HUES48 (cell line): ENCODE data around the gene NRG2.

Experiments used
- H3K27ac ChIP-seq: one replicate; pipeline ENCODE4 v1.7.0; 2013; ENCODE audit warnings: low read depth, low read length, inconsistent platforms
- H3K27me3 ChIP-seq: 2 replicates; pipeline ENCODE4 v1.6.1; 2013; ENCODE audit warnings: mild to moderate bottlenecking, low read length; ENCODE audit not compliant: control insufficient read depth, insufficient read depth
- H3K36me3 ChIP-seq: 2 replicates; pipeline ENCODE4 v1.6.1; 2013; ENCODE audit warnings: low read length; ENCODE audit not compliant: control insufficient read depth, insufficient read depth
- H3K4me1 ChIP-seq: 2 replicates; pipeline ENCODE4 v1.6.1; 2013; ENCODE audit warnings: mild to moderate bottlenecking, low read length; ENCODE audit not compliant: control insufficient read depth, insufficient read depth
- H3K4me3 ChIP-seq: 2 replicates; pipeline ENCODE4 v1.5.1; 2013; ENCODE audit warnings: mild to moderate bottlenecking, low read depth, low read length
- H3K9ac ChIP-seq: 2 replicates; pipeline ENCODE4 v1.6.1; 2013; ENCODE audit warnings: mild to moderate bottlenecking, low read depth, low read length, moderate library complexity
- H3K9me3 ChIP-seq: 2 replicates; pipeline ENCODE4 v1.6.1; 2013; ENCODE audit warnings: low read length; ENCODE audit not compliant: control insufficient read depth, insufficient read depth

NRG2 gene

DNA sequence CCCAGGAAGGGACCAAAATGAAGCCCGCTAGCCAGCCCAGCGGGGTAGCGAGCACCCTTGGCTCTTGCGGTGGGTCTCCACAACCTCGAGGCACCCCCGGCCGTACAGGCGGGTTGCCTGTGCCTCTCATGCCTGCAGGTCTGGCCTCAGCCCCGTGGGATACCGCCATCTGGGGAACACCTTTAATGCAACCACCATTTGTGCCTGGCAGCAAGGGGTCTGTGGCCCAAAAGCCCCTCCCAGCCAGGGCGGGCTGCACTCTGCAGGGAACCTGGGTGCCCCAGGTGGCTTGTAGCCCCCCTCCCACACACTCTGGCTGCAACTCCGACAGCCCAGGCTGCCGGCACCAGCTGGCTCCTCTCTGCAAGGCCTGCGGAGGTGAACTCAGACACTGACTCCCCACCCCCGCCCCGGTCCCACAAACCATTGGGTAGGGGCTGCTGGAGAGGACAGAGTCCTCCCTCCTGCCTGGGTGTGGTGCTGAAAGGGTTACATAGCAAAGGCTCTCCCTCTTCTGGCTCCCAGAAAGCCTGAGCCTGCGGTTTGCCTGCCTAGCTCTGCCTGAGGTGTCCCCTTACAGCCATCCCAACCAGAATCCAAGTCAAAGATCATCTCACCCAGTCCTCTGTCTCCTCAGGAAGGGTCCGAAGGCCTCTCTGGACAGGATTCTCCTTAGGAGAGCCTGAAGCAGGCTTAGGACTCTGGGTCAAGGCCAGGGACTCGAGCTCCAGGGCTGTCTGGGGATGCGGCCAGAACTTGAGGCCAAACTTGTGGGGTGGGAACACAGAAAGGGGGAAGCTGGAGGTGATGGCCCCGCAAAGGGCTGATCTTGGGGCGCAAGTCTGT is 138.1 kb downstream of the NRG2 start:
- peaks cover 79% of the 10 kb centered on the region for H3K27me3 ChIP-seq
- no peak overlapping the region for H3K27ac ChIP-seq
- no peaks in the 10 kb centered on the region for H3K36me3 ChIP-seq
- no peak overlapping the region for H3K9ac ChIP-seq
- peak overlapping the region; percentile 67 for H3K4me3 ChIP-seq
- H3K9me3 ChIP-seq, result no peaks in the 10 kb centered on the region
- H3K4me1 ChIP-seq, result peaks cover 6% of the 10 kb centered on the region; the same call in 1 of the 2 replicates

DNA sequence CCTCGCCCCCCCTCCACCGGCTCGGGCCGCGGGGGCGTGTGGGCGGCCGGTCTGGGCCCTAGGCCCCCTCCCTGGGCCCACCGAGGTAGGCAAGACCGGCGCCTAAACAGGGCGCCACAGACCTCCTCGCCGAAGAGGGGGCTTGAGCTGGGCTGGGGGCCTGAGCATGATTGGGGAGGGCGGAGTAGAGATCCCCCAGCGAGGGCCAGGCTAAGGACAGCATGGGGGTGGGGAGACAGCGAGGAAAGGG is 138.6 kb downstream of the NRG2 start:
- Histone ChIP-seq H3K9ac (no peak overlapping the region), H3K4me1 (peaks cover 6% of the 10 kb centered on the region; the same call in 1 of the 2 replicates), H3K27ac (no peak overlapping the region), H3K4me3 (peak overlapping the region; percentile 67), H3K9me3 (no peaks in the 10 kb centered on the region), H3K27me3 (peaks cover 84% of the 10 kb centered on the region), H3K36me3 (no peaks in the 10 kb centered on the region)

DNA sequence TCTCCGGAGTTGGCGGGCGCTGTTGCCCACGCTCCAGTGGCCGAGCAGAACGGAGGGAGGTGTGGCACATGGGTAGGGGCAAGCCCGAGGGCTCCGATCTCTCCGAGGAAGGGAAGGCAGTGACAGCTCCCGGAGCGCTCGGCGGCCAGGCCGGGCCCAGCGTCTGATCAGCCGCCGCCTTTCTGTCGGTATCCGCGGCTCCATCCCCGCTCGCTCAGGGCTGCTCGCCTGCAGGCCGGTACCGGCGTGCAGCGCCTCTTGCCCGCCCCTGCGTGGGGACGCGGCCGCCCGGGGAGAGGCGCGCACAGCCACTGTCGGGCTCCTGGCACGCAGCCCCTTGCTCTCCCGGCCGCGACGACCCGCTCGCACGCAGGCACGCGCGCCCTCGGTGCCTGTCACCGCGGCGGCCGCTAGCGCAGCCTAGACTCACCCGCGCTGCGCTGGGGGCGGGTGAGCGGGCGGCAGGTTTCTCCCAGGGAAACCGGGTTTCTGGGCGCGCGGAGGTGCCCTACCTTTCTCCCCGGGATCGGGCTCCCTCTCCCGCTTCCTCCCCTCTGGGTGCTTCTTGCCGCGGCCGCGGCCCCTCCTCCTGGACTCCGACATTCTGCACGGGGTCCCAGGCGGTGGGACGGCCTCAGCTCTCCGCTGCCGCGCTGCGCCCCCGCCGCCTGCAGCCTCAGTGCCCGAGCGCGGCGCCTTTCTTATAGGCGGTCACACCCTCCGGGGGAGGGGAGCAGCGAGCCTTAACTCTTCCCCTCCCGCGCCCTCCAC is 139.1 kb downstream of the NRG2 start:
- H3K9ac ChIP-seq, result no peak overlapping the region
- no peaks in the 10 kb centered on the region for H3K36me3 ChIP-seq
- H3K4me1 ChIP-seq, result peaks cover 6% of the 10 kb centered on the region; the same call in 1 of the 2 replicates
- no peak overlapping the region for H3K27ac ChIP-seq
- no peaks in the 10 kb centered on the region for H3K9me3 ChIP-seq
- peaks cover 89% of the 10 kb centered on the region for H3K27me3 ChIP-seq
- peak overlapping the region; percentile 67 for H3K4me3 ChIP-seq

DNA sequence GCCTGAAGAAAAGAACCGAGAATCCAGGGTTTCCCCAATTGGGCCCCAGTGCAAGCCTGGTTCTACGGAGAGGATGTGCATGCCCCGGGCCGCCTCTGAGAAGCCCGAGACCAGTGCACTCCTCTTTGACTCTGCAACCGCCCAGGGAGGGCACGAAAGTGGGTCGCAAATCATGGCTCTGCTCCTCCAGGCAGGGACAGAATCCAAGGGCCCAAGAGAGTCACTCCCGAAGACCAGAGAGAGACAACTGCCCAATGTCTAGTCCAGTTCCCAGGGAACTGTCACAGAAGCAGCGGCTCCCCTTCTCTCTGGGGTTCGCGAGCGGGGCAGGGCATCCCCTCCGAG is 139.7 kb downstream of the NRG2 start:
- no peaks in the 10 kb centered on the region for H3K36me3 ChIP-seq
- H3K9ac ChIP-seq, result no peak overlapping the region
- H3K27ac ChIP-seq, result no peak overlapping the region
- H3K4me1 ChIP-seq, result peaks cover 6% of the 10 kb centered on the region; the same call in 1 of the 2 replicates
- H3K27me3 ChIP-seq, result peaks cover 95% of the 10 kb centered on the region
- peak overlapping the region; percentile 67 for H3K4me3 ChIP-seq
- H3K9me3 ChIP-seq, result no peaks in the 10 kb centered on the region

DNA sequence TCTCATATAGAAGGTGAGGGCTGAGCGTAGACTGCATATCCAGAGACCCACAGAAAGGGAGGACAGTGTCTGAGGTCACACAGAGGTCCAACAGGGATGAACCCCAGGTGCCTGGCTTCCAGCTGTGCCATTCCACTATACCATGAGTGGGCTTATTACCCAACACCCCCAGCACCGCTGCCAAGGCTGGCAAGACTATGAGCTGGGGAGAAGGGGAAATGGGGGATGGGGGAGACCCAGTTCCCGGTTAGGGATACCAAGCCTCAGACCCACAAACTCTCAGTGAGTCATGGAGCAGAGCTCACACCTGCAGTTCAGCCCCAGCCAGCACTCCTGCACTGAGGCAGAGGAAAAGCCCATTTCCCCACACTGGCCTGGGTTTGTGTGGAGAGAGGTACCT is 141.1 kb downstream of the NRG2 start:
- Histone ChIP-seq H3K9me3 (no peaks in the 10 kb centered on the region), H3K4me3 (no peak overlapping the region), H3K27me3 (peaks cover 92% of the 10 kb centered on the region), H3K27ac (no peak overlapping the region), H3K4me1 (peaks cover 6% of the 10 kb centered on the region; the same call in 1 of the 2 replicates), H3K36me3 (no peaks in the 10 kb centered on the region), H3K9ac (no peak overlapping the region)

DNA sequence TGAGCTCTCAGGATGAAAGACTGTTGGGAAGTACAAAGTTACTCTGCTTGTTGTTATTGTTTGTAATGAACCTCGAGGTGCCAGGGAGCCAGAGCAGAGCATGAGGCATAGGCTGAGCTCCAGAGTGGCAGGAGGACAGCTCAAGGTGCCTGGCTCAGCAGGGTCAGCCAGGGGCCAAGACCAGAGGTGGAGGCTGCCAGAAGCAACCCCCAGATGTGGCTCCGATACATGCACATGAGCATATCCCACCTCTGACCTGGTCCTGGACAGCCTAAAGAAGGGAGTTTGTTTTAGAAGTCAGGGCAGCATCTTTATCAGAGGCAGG is 141.9 kb downstream of the NRG2 start:
- Histone ChIP-seq H3K9me3 (no peaks in the 10 kb centered on the region), H3K4me3 (no peak overlapping the region), H3K27ac (no peak overlapping the region), H3K27me3 (peaks cover 89% of the 10 kb centered on the region), H3K9ac (no peak overlapping the region), H3K36me3 (no peaks in the 10 kb centered on the region), H3K4me1 (peaks cover 6% of the 10 kb centered on the region; the same call in 1 of the 2 replicates)

DNA sequence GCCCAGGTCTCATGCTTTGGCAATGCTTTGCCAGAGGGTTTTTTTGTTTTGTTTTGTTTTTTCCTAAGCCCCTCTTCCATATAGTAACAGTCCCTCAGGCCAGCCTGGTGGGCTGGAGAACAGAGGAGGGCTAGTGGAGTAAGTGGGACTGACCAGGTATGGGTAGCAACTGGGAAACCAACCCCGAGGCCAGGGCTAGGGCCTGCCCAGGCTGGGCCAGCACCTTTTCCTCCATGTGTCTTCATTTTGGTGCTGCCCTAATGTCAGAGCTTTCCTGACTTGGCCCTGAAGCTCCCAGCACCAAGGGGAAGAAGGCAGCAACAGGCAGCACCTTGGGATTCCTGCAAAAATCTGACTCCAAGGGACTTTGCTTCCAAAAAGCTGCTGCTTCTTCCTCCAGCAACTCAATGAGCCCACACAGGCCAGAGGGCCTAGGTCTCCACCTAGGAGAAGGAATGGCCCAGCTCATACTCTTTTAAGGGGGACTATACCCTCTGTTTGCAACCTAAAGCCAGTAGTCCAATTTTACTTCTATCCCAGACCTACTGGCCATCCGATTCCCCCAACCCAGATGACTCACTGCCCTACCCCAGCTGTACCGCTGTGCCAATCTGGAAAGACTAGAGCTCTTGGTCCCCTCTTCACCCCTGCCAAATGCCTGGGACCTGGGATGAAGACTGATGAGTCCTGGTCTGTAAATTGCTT is 142.4 kb downstream of the NRG2 start:
- peaks cover 6% of the 10 kb centered on the region; the same call in 1 of the 2 replicates for H3K4me1 ChIP-seq
- peaks cover 85% of the 10 kb centered on the region for H3K27me3 ChIP-seq

DNA sequence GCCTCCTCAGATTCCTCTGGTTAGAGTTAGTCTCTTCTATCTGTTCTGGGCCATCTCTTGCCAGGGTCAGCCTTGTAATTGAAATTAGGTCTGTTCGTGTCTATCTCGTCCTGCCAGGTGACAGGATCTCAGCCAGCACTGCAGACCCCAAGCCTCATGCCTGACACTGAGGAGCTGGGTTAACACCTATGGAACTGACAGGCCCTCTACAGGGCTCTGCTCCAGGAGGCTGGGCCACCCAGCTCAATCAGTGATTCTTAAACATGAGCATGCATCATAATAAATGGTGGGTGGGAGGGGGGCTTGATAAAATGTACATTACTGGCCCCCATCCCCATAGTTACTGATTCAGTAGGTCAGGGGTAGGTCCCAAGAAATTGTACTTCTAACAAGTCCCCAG is 144.1 kb downstream of the NRG2 start:
- H3K4me3 ChIP-seq, result no peak overlapping the region
- H3K4me1 ChIP-seq, result no peaks in the 10 kb centered on the region; the same call in 1 of the 2 replicates
- H3K27me3 ChIP-seq, result peaks cover 67% of the 10 kb centered on the region

More for the DNA sequence above, 142.4 kb downstream of the NRG2 start:
- H3K36me3 ChIP-seq, result no peaks in the 10 kb centered on the region
- H3K9ac ChIP-seq, result no peak overlapping the region
- H3K9me3 ChIP-seq, result no peaks in the 10 kb centered on the region
- no peak overlapping the region for H3K4me3 ChIP-seq
- no peak overlapping the region for H3K27ac ChIP-seq

DNA sequence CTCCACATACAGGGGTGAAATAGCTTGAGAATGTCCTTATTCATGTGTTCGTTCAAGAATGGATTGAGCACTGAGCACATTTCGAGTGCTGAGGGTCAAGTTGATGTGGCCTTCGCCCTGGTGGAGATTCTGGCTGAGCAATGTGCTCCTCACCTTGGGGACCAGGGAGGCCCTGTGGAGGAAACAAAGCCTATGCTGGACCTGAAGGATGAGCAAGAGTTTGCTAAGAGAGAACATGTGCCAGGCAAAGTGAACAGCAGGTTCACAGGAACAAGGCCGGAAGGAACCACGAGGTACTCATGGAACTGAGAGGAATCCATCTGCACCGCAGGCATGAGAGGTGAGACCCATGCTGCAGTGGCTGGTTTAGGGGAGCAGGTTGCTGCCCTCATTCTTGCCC is 145.1 kb downstream of the NRG2 start:
- no peaks in the 10 kb centered on the region for H3K36me3 ChIP-seq
- H3K9ac ChIP-seq, result no peak overlapping the region
- no peaks in the 10 kb centered on the region; the same call in 1 of the 2 replicates for H3K4me1 ChIP-seq
- H3K27me3 ChIP-seq, result peaks cover 57% of the 10 kb centered on the region
- H3K4me3 ChIP-seq, result no peak overlapping the region
- H3K27ac ChIP-seq, result no peak overlapping the region
- no peaks in the 10 kb centered on the region for H3K9me3 ChIP-seq

More for the DNA sequence above, 144.1 kb downstream of the NRG2 start:
- no peaks in the 10 kb centered on the region for H3K9me3 ChIP-seq
- no peaks in the 10 kb centered on the region for H3K36me3 ChIP-seq
- no peak overlapping the region for H3K27ac ChIP-seq
- no peak overlapping the region for H3K9ac ChIP-seq

DNA sequence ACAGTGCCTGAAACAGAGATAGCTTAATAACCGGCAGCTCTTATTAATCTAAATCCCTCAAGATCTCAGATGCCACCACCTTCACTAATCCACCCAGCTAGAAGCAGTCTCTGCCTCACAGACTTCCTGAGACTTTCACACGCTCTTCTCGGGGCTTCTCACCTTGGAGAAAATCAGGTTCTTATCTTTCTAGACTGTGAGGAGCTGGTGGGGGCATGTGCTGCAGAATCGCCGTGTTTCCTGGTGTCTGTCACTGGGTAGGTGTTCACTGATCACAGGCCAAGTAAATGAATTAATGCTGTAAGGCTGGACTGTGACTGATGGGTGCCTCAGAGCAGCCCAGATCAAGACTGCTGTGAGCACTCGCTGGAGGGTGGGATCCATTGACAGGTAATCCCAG is 145.8 kb downstream of the NRG2 start:
- H3K27me3 ChIP-seq, result peaks cover 51% of the 10 kb centered on the region
- H3K27ac ChIP-seq, result no peak overlapping the region
- H3K9me3 ChIP-seq, result no peaks in the 10 kb centered on the region
- no peak overlapping the region for H3K4me3 ChIP-seq
- H3K36me3 ChIP-seq, result no peaks in the 10 kb centered on the region
- H3K9ac ChIP-seq, result no peak overlapping the region
- H3K4me1 ChIP-seq, result no peaks in the 10 kb centered on the region

DNA sequence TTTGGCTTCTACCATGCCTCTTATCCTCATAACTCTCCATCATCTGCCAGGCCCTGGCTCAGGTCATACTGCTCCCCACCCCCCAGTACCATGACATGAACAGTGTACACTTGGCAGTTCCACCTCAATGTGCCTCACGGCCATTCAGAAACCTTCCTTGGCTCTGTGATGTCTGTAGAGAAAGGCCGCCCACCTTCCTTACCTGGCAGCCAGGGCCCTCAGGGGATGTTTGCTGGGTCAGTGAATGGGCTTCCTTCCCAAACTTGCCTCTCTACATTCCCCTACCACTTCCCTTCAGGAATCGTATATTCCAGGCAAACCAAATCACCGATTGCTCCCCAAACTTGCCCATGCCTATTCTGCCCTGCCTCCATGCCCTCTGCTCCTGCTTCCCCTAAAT is 146.4 kb downstream of the NRG2 start:
- H3K4me3 ChIP-seq, result no peak overlapping the region
- H3K27me3 ChIP-seq, result peaks cover 45% of the 10 kb centered on the region
- no peak overlapping the region for H3K9ac ChIP-seq
- H3K4me1 ChIP-seq, result no peaks in the 10 kb centered on the region
- H3K27ac ChIP-seq, result no peak overlapping the region
- no peaks in the 10 kb centered on the region for H3K9me3 ChIP-seq
- H3K36me3 ChIP-seq, result no peaks in the 10 kb centered on the region
